A549 (cell line): ENCODE data around the gene EIF2B2. TPM values are rescaled to one million over a fixed set of nuclear protein-coding genes. Genes with fewer than 3 reads are reported as not detected.

ENCODE experiments used
- ATAC-seq, 2 experiments: fragments of 200-7000 bp in 1 of 2; fragments of >200 bp in 1 of 2; cut with Nextera tagmentation in 1 of 2; cut with Tn5 transposase in 1 of 2; 3 replicates each; pipeline versions ENCODE4 v1.8.0 to v1.9.1; 2018 to 2020; ENCODE audit warnings: mild to moderate bottlenecking in 1 of 2, moderate library complexity in 1 of 2
- CTCF ChIA-PET: fragments of 300-600 bp; sonication (Branson Sonifier 250); formaldehyde crosslinking; extraction: SDS; loops from one replicate; lab custom pipeline; 2021; ENCODE audit warnings: antibody characterized with exemption, inconsistent platforms; lab: Yijun Ruan, JAX
- POLR2A ChIA-PET: fragments of 350-600 bp; formaldehyde crosslinking; extraction: SDS; loops from one replicate; lab custom pipeline; 2021; ENCODE audit warnings: antibody characterized with exemption, inconsistent platforms; lab: Yijun Ruan, JAX
- DNase-seq, 2 experiments: peaks; one replicate each; pipeline versions ENCODE4 v3.0.0 to v3.0.0-alpha.2; 2011 to 2016; ENCODE audit warnings: low read depth in 1 of 2, low spot score in 1 of 2
- FAIRE-seq: peaks from 2 replicates; lab custom pipeline; 2011; peaks lifted over from hg19 to GRCh38; lab: Jason Lieb, UNC
- H3K27ac ChIP-seq, 2 experiments: fragments of >200 bp; sonication (Bioruptor Twin); formaldehyde crosslinking; 3 replicates each; pipeline ENCODE4 v1.5.1; 2016 to 2017
- H3K4me1 ChIP-seq: fragments of >200 bp; sonication (Bioruptor Twin); formaldehyde crosslinking; 3 replicates; pipeline ENCODE4 v1.6.1; 2016
- H3K4me2 ChIP-seq: fragments of >200 bp; sonication (Bioruptor Twin); formaldehyde crosslinking; 3 replicates; pipeline ENCODE4 v1.6.1; 2016
- H3K4me3 ChIP-seq: fragments of >200 bp; sonication (Bioruptor Twin); formaldehyde crosslinking; 3 replicates; pipeline ENCODE4 v1.5.1; 2016
- H3K9me3 ChIP-seq: fragments of >200 bp; sonication (Bioruptor Twin); formaldehyde crosslinking; 3 replicates; pipeline ENCODE4 v1.6.1; 2016
- ATOH8 ChIP-seq: fragments of 250-450 bp; sonication (Bioruptor Pico); IDR thresholded peaks from 2 replicates; pipeline ENCODE4 v1.5.0; 2020; ENCODE audit warnings: low read depth, mild to moderate bottlenecking, moderate library complexity
- CTCF ChIP-seq: fragments of >200 bp; sonication (Bioruptor Twin); formaldehyde crosslinking; IDR thresholded peaks from 3 replicates; pipeline ENCODE4 v1.5.1; 2016
- ELK1 ChIP-seq: fragments of 150-350 bp; IDR thresholded peaks from 2 replicates; pipeline ENCODE4 v1.6.1; 2014; ENCODE audit warnings: low read depth, mild to moderate bottlenecking, low read length
- EP300 ChIP-seq, 2 experiments: fragments of >200 bp; sonication (Bioruptor Twin); formaldehyde crosslinking; IDR thresholded peaks; 2 replicates in 1 of 2; 3 replicates in 1 of 2; pipeline ENCODE4 v1.6.1; 2016 to 2017
- ESRRA ChIP-seq: fragments of 150-350 bp; IDR thresholded peaks from 2 replicates; pipeline ENCODE4 v1.6.1; 2014; ENCODE audit warnings: mild to moderate bottlenecking, low read length, borderline replicate concordance
- FOSB ChIP-seq: fragments of 250-450 bp; sonication (Bioruptor Pico); IDR thresholded peaks from 2 replicates; pipeline ENCODE4 v1.5.0; 2020; ENCODE audit warnings: mild to moderate bottlenecking, moderate library complexity
- FOXS1 ChIP-seq: fragments of 250-450 bp; sonication (Bioruptor Pico); IDR thresholded peaks from 2 replicates; pipeline ENCODE4 v1.5.0; 2020; ENCODE audit warnings: mild to moderate bottlenecking, moderate library complexity
- GATA3 ChIP-seq: IDR thresholded peaks from 2 replicates; pipeline ENCODE4 v1.6.1; 2012; ENCODE audit warnings: borderline replicate concordance
- HES2 ChIP-seq: fragments of >200 bp; sonication (Bioruptor Twin); formaldehyde crosslinking; IDR thresholded peaks from 2 replicates; pipeline ENCODE4 v1.6.1; 2016
- HMGXB4 ChIP-seq: fragments of 250-450 bp; sonication (Bioruptor Pico); IDR thresholded peaks from 2 replicates; pipeline ENCODE4 v1.5.0; 2021; ENCODE audit warnings: mild to moderate bottlenecking, moderate library complexity, borderline replicate concordance
- HOXA7 ChIP-seq: fragments of 250-450 bp; sonication (Bioruptor Pico); IDR thresholded peaks from 2 replicates; pipeline ENCODE4 v1.5.0; 2020; ENCODE audit warnings: mild to moderate bottlenecking, moderate library complexity
- JUN ChIP-seq, 2 experiments: fragments of >200 bp; sonication (Bioruptor Twin); formaldehyde crosslinking; IDR thresholded peaks; 2 replicates in 1 of 2; 3 replicates in 1 of 2; pipeline ENCODE4 v1.6.1; 2016 to 2017
- MAX ChIP-seq: IDR thresholded peaks from 2 replicates; pipeline ENCODE4 v1.6.1; 2012
- NR3C1 ChIP-seq: fragments of >200 bp; sonication (Bioruptor Twin); formaldehyde crosslinking; IDR thresholded peaks from 3 replicates; pipeline ENCODE4 v1.6.1; 2017
- PHF8 ChIP-seq: fragments of 200-600 bp; sonication (generic); IDR thresholded peaks from 2 replicates; pipeline ENCODE4 v1.6.1; 2016; ENCODE audit warnings: low read depth, mild to moderate bottlenecking, antibody characterized with exemption, moderate library complexity, borderline replicate concordance
- POLR2AphosphoS2 ChIP-seq: conservative IDR thresholded peaks from 2 replicates; pipeline ENCODE4 v1.6.1; 2012; ENCODE audit warnings: low read length, improper control_type of control experiment, inconsistent platforms
- RARB ChIP-seq: fragments of 250-450 bp; sonication (Bioruptor Pico); IDR thresholded peaks from 2 replicates; pipeline ENCODE4 v1.8.0; 2021; ENCODE audit warnings: mild to moderate bottlenecking, moderate library complexity
- RFX5 ChIP-seq: fragments of 450-650 bp; IDR thresholded peaks from 2 replicates; pipeline ENCODE4 v1.7.1; 2014; ENCODE audit warnings: antibody characterized with exemption, mild to moderate bottlenecking, moderate library complexity
- USF2 ChIP-seq: fragments of 450-650 bp; IDR thresholded peaks from 2 replicates; pipeline ENCODE4 v1.6.1; 2014; ENCODE audit warnings: antibody characterized with exemption
- WGBS: methylation state at CpG from one replicate; pipeline ENCODE4 v1.1.6; 2017; ENCODE audit errors: missing lambda C conversion rate; 5-methylcytosine and 5-hydroxymethylcytosine counted together
- polyA plus RNA-seq, 4 experiments: library from polyadenylated mRNA; depleted of rRNA in 3 of 4; stranded (reverse); fragments of >200 nt; fragmentation: RNase III in 1 of 4; extraction: RNeasy Plus Mini Kit Qiagen cat#74134 plus additional on column Dnase treatment in 1 of 4; gene quantifications; 2 replicates in 3 of 4; 3 replicates in 1 of 4; pipeline ENCODE4 v1.2.3, GENCODE V29; 2011 to 2017

Gene EIF2B2
- polyA plus RNA-seq, 2 of the 4 experiments (the other 2 are of a cell fraction) = 88.4 to 116 TPM

- POLR2A ChIA-PET = no interaction called here
- WGBS = 85% methylated on average over 6 of the region's 12 CpGs
- no peak for FAIRE-seq
- no peaks in the 10 kb centered on the region for H3K9me3 ChIP-seq
- H3K4me3 ChIP-seq = no peak overlapping the region
- DNase-seq = no peak
- ATAC-seq = no peak
- no peak overlapping the region for H3K27ac ChIP-seq
- TF ChIP-seq USF2 = no peak
- TF ChIP-seq FOSB = no peak
- no peak for TF ChIP-seq NR3C1
- no peak for TF ChIP-seq FOXS1
- no peak for TF ChIP-seq HES2
- TF ChIP-seq HMGXB4 (CRISPR knock-in tag) = no peak
- TF ChIP-seq ESRRA = no peak
- H3K4me2 ChIP-seq = no peak overlapping the region
- CTCF ChIA-PET = interaction anchor here (0.9 to 2.9 kb wide), 5 partner anchors 10 to 113 kb away, joined by 3 to 10 read pairs (median 3); no protein-coding TSS in a partner anchor
- no peaks in the 10 kb centered on the region for H3K4me1 ChIP-seq
Observed at GRCh38 chr14:74975059-74975810, 27.5 kb upstream of the EIF2B2 start.

- Histone ChIP-seq H3K27ac (no peak overlapping the region), H3K9me3 (no peaks in the 10 kb centered on the region), H3K4me3 (no peak overlapping the region), H3K4me1 (no peaks in the 10 kb centered on the region), H3K4me2 (no peak overlapping the region)
- 82% methylated on average over 9 of the region's 11 CpGs for WGBS
- no peak for TF ChIP-seq GATA3
- FAIRE-seq = no peak
- ChIA-PET POLR2A (no interaction called here), CTCF (interaction anchor here (0.8 to 1.3 kb wide), 3 partner anchors 9 to 112 kb away, joined by 3 to 4 read pairs (median 3); no protein-coding TSS in a partner anchor)
- ATAC-seq = no peak
- no peak for DNase-seq
Observed at GRCh38 chr14:74976264-74977113, 26.2 kb upstream of the EIF2B2 start.

GRCh38 chr14:74977164-74977900 is 25.4 kb upstream of the EIF2B2 start:
- H3K27ac ChIP-seq = no peak overlapping the region
- TF ChIP-seq RFX5 (no peak), ATOH8 (CRISPR knock-in tag) (no peak), ELK1 (no peak), PHF8 (no peak), FOSB (no peak), CTCF (no peak), RARB (CRISPR knock-in tag) (no peak), JUN (IDR thresholded peaks at IDR 0.05) (no peak), POLR2AphosphoS2 (no peak), HOXA7 (CRISPR knock-in tag) (no peak), MAX (no peak), EP300 (IDR thresholded peaks at IDR 0.05) (no peak), HES2 (no peak)
- no peak overlapping the region for H3K4me3 ChIP-seq
- 72% methylated on average over 12 of the region's 12 CpGs for WGBS
- ATAC-seq (no peak), FAIRE-seq (no peak), DNase-seq (no peak)
- ChIA-PET CTCF (interaction anchor here (0.8 to 1.0 kb wide), 2 partner anchors 32 to 111 kb away, joined by 3 to 4 read pairs; no protein-coding TSS in a partner anchor), POLR2A (no interaction called here)
- no peaks in the 10 kb centered on the region for H3K4me1 ChIP-seq
- no peak overlapping the region for H3K4me2 ChIP-seq
- no peaks in the 10 kb centered on the region for H3K9me3 ChIP-seq
